Measurements from ENCODE around the gene MRPL46.

DNA sequence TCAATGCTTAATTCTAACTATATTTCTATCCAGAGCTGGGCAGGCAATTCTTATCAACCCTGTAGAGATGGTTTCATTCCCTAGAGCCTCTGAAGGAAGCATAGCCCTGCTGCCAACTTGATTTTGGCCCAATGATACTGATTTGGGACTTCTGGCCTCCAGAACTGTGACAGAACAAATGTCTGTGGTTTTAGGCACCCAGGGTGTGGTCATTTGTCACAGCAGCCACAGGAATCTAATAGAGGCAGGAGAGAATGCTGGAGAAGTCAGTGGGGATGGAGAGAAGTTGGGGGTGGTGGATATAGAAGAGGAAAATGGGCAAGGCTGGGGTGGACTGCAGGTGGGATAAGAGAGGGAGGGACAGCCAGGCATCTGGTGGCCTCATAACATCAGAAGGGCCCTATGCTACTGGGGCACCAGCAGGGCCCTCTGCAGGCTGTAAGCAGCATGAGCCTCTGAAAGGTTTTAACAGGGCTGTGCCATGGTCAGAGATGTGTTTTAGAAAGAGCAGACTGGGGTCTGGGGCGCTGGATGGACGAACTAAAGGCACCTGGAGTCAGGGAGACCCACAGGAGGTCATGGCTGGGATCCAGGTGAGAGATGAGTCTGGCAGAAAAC lies 20.1 kb upstream of the MRPL46 start:
- TF ChIP-seq, protein P1, sequence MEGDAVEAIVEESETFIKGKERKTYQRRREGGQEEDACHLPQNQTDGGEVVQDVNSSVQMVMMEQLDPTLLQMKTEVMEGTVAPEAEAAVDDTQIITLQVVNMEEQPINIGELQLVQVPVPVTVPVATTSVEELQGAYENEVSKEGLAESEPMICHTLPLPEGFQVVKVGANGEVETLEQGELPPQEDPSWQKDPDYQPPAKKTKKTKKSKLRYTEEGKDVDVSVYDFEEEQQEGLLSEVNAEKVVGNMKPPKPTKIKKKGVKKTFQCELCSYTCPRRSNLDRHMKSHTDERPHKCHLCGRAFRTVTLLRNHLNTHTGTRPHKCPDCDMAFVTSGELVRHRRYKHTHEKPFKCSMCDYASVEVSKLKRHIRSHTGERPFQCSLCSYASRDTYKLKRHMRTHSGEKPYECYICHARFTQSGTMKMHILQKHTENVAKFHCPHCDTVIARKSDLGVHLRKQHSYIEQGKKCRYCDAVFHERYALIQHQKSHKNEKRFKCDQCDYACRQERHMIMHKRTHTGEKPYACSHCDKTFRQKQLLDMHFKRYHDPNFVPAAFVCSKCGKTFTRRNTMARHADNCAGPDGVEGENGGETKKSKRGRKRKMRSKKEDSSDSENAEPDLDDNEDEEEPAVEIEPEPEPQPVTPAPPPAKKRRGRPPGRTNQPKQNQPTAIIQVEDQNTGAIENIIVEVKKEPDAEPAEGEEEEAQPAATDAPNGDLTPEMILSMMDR (IDR thresholded peaks at IDR 0.05): no peak
- TF ChIP-seq POLR2AphosphoS5 (IDR thresholded peaks at IDR 0.05; ENCODE audit: insufficient read depth in 1 of 2, low read depth in 1 of 2) (no peak), POLR2A (IDR thresholded peaks at IDR 0.05) (no peak)
